K562 (cell line): ENCODE measurements around the gene TMEM41A. TPM values are rescaled to one million over a fixed set of nuclear protein-coding genes. Genes with fewer than 3 reads are reported as not detected.

Experiments used
- ATAC-seq: fragments of 200-7000 bp; cut with Tn5 transposase; 3 replicates; pipeline ENCODE4 v1.9.1; 2020; ENCODE audit warnings: moderate library complexity
- BruUV-seq: library from RNA; stranded (reverse); fragments of 400-500 nt; replicated peaks from 2 replicates; lab custom pipeline; 2021; lab: Mats Ljungman, UMichigan
- CTCF ChIA-PET: fragments of 300-600 bp; formaldehyde crosslinking; extraction: SDS; loops from one replicate; lab custom pipeline; 2021; ENCODE audit warnings: low intra/inter-chr PET ratio; lab: Yijun Ruan, JAX
- POLR2A ChIA-PET: fragments of 300-600, 350-650 bp; sonication (Branson Sonifier 250); formaldehyde crosslinking; extraction: SDS; loops from one replicate; lab custom pipeline; 2021; ENCODE audit warnings: antibody characterized with exemption, inconsistent platforms; lab: Yijun Ruan, JAX
- DNase-seq, 4 experiments: peaks; one replicate each; pipeline versions ENCODE4 v3.0.0 to v3.0.0-alpha.2; 2011 to 2018; ENCODE audit warnings: low spot score in 3 of 4, mixed read lengths in 3 of 4; ENCODE audit errors: extremely low read depth in 1 of 4
- FAIRE-seq: peaks from 2 replicates; lab custom pipeline; 2011; peaks lifted over from hg19 to GRCh38; lab: Jason Lieb, UNC
- H2AFZ ChIP-seq: 2 replicates; pipeline ENCODE4 v1.6.0; 2011; ENCODE audit warnings: low read depth, low read length, control low read depth, inconsistent platforms
- H3K27ac ChIP-seq: fragments of 200-600 bp; 3 replicates; pipeline ENCODE4 v1.8.0; 2011; ENCODE audit warnings: low read depth, mild to moderate bottlenecking, control low read depth, inconsistent platforms, low read length, moderate library complexity, mixed read lengths; ENCODE audit errors: extremely low read depth
- H3K27me3 ChIP-seq, 2 experiments: fragments of 300-600 bp in 1 of 2; 2 replicates in 1 of 2; 3 replicates in 1 of 2; pipeline versions ENCODE4 v1.6.0 to v1.8.0; 2011; ENCODE audit warnings: inconsistent platforms in 2 of 2, low read length in 2 of 2, mild to moderate bottlenecking in 1 of 2, mixed read lengths in 1 of 2, moderate library complexity in 1 of 2; ENCODE audit not compliant: control insufficient read depth in 2 of 2, insufficient read depth in 2 of 2
- H3K36me3 ChIP-seq: fragments of 300-600 bp; 3 replicates; pipeline ENCODE4 v1.8.0; 2011; ENCODE audit warnings: mild to moderate bottlenecking, low read length, inconsistent platforms; ENCODE audit not compliant: control insufficient read depth, insufficient read depth
- H3K4me1 ChIP-seq, 2 experiments: fragments of 200-600 bp in 1 of 2; replicated peaks in 1 of 2; 2 replicates in 1 of 2; 3 replicates in 1 of 2; pipeline versions ENCODE4 v1.5.1 to v1.8.0; 2011; ENCODE audit warnings: inconsistent platforms in 2 of 2, low read length in 2 of 2, mild to moderate bottlenecking in 1 of 2, mixed read lengths in 1 of 2, moderate library complexity in 1 of 2; ENCODE audit not compliant: control insufficient read depth in 2 of 2, insufficient read depth in 2 of 2
- H3K4me2 ChIP-seq: 2 replicates; pipeline ENCODE4 v1.6.1; 2011; ENCODE audit warnings: low read length, control low read depth, inconsistent platforms, mixed read lengths; ENCODE audit not compliant: insufficient read depth
- H3K4me3 ChIP-seq: fragments of 200-600 bp; sonication (generic), shearing (Covaris generic); 2 replicates; pipeline ENCODE4 v1.5.1; 2016; ENCODE audit warnings: control low read depth, inconsistent platforms
- H3K79me2 ChIP-seq: fragments of 200-600 bp; 3 replicates; pipeline ENCODE4 v1.8.0; 2011; ENCODE audit warnings: low read length, inconsistent platforms; ENCODE audit not compliant: control insufficient read depth, insufficient read depth
- H3K9ac ChIP-seq, 2 experiments: 2 replicates each; pipeline versions ENCODE4 v1.6.0 to v1.6.1; 2011; ENCODE audit warnings: low read depth in 2 of 2, low read length in 2 of 2, control low read depth in 1 of 2, inconsistent platforms in 1 of 2, mild to moderate bottlenecking in 1 of 2, mixed read lengths in 1 of 2; ENCODE audit not compliant: insufficient read depth in 1 of 2
- H3K9me1 ChIP-seq: one replicate; pipeline ENCODE4 v1.6.0; 2011; ENCODE audit warnings: inconsistent platforms, mild to moderate bottlenecking, low read length, moderate library complexity; ENCODE audit not compliant: control insufficient read depth, insufficient read depth
- H3K9me3 ChIP-seq: replicated peaks from 2 replicates; pipeline ENCODE4 v1.5.1; 2011; ENCODE audit warnings: low read depth, low read length, inconsistent platforms; ENCODE audit not compliant: control insufficient read depth, insufficient read depth
- H4K20me1 ChIP-seq: replicated peaks from 2 replicates; pipeline ENCODE4 v1.6.1; 2011; ENCODE audit warnings: low read length, inconsistent platforms, mixed read lengths; ENCODE audit not compliant: control insufficient read depth, insufficient read depth
- ESRRA ChIP-seq: fragments of 450-650 bp; IDR thresholded peaks from 2 replicates; pipeline ENCODE4 v1.6.1; 2014; ENCODE audit warnings: low read depth, mild to moderate bottlenecking, moderate library complexity, borderline replicate concordance
- ETV1 ChIP-seq: fragments of 450-650 bp; conservative IDR thresholded peaks from 2 replicates; pipeline ENCODE4 v1.6.1; 2016; ENCODE audit warnings: missing genetic modification characterization, control low read depth, low read depth, missing compliant biosample characterization
- HCFC1 ChIP-seq: IDR thresholded peaks from 2 replicates; pipeline ENCODE4 v1.6.1; 2012; ENCODE audit warnings: low read depth, low read length, improper control_type of control experiment
- HDAC8 ChIP-seq: fragments of 450-650 bp; IDR thresholded peaks from 2 replicates; pipeline ENCODE4 v1.6.1; 2016; ENCODE audit warnings: mild to moderate bottlenecking, missing genetic modification characterization, moderate library complexity, missing compliant biosample characterization
- NEUROD1 ChIP-seq: fragments of 150-350 bp; IDR thresholded peaks from 2 replicates; pipeline ENCODE4 v1.6.1; 2014; ENCODE audit warnings: borderline replicate concordance, low read length, low read depth; ENCODE audit not compliant: partially characterized antibody
- TAF9B ChIP-seq: fragments of 450-650 bp; IDR thresholded peaks from 2 replicates; pipeline ENCODE4 v1.6.1; 2018; ENCODE audit warnings: mild to moderate bottlenecking; ENCODE audit not compliant: partially characterized antibody
- ZBTB9 ChIP-seq: fragments of 450-650 bp; formaldehyde crosslinking; IDR thresholded peaks from 2 replicates; pipeline ENCODE4 v1.4.0; 2020; ENCODE audit warnings: mild to moderate bottlenecking, moderate library complexity
- ZNF41 ChIP-seq: fragments of 250-450 bp; sonication (Bioruptor Pico); conservative IDR thresholded peaks from 2 replicates; pipeline ENCODE4 v1.4.0; 2020; ENCODE audit warnings: mild to moderate bottlenecking
- ZNF644 ChIP-seq: fragments of 200-800 bp; sonication (Bioruptor generic); IDR thresholded peaks from 2 replicates; pipeline ENCODE4 v1.6.1; 2016; ENCODE audit warnings: low read depth, missing genetic modification characterization, missing compliant biosample characterization
- WGBS: fragments of 100-300 bp; shearing (Covaris generic); methylation state at CpG from one replicate; pipeline ENCODE4 v1.1.6; 2016; ENCODE audit warnings: low coverage, mixed read lengths; ENCODE audit not compliant: insufficient coverage; ENCODE audit errors: missing lambda C conversion rate; 5-methylcytosine and 5-hydroxymethylcytosine counted together
- in situ Hi-C: fragments of 300-500 bp; cut with MboI; formaldehyde crosslinking; loops from 4 replicates; pipeline ENCODE4 v1.15.0; 2018; ENCODE audit warnings: inconsistent platforms, mixed read lengths
- intact Hi-C: fragments of 100-400 bp; cut with micrococcal nuclease; formaldehyde crosslinking; loops from 2 replicates; pipeline ENCODE4 v1.14.2; 2022
- polyA plus RNA-seq, 8 experiments: library from polyadenylated mRNA; depleted of rRNA in 4 of 8; stranded (reverse) in 5 of 8; unstranded in 3 of 8; fragments of >200 nt; fragmentation: Nextera tagmentation in 2 of 8; fragmentation: Illumina TruSeq in 1 of 8; extraction: Ambion mirVana in 2 of 8; extraction: Trizol in 1 of 8; gene quantifications; 2 replicates each; pipeline versions ENCODE4 v1.2.1 to v1.2.3, GENCODE V29; 2011 to 2014; ENCODE audit warnings: inconsistent platforms in 1 of 8, missing spikeins in 1 of 8
- total RNA-seq, 7 experiments: library from RNA; depleted of rRNA in 6 of 7; stranded (reverse); fragments of >200 nt in 6 of 7; fragmentation: Illumina TruSeq in 2 of 7; extraction: Trizol in 2 of 7; gene quantifications; 2 replicates each; pipeline versions ENCODE4 v1.2.1 to v1.2.3, GENCODE V29; 2011 to 2021; ENCODE audit warnings: low replicate concordance in 1 of 7
- TF ChIP-seq, protein P1 (sequence below): IDR thresholded peaks from 2 replicates; pipeline ENCODE4 v1.6.1; 2011; ENCODE audit not compliant: insufficient read length; ENCODE audit errors: extremely low read depth

TMEM41A gene
- total and polyA plus RNA-seq, 9 of the 15 experiments (the other 6 are each of a cell fraction or from before 2014, with no cell fraction given) = 22.5 to 65.9 (median 31.5) TPM

DNA sequence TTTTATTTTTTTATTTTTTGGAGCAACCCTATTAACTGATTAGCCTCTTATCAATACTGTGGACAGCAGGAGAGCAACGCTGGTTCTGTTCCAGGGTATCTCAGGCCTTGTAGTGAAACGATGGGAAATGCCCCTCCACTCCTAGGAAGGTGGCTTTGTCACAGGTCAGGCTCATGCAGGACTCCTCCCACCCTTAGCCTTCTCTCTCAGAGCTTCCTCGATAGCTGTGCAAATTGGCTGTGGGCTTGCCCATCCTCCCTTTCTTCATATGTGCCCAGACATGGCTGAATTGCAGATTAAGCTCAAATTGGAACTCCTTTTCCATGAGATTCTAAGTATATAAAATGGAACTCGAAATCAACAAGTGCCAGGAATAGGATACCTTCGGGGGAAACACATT lies 38.5 kb downstream of the TMEM41A start:
- in situ Hi-C loops = no loop called here
- ChIA-PET CTCF (interaction anchor here (1.2 to 1.4 kb wide), 2 partner anchors 114 to 116 kb away, joined by 6 read pairs; no protein-coding TSS in a partner anchor), POLR2A (interaction anchor here (0.9 to 1.7 kb wide), 6 partner anchors 8 to 126 kb away, joined by 3 to 6 read pairs (median 4); partner anchors contain the start of gene SENP2)
- ATAC-seq (peak; percentile 54; the same call in 2 of the 3 replicates), DNase-seq (no peak), FAIRE-seq (no peak)
- H3K36me3 ChIP-seq = no peaks in the 10 kb centered on the region
- TF ChIP-seq ETV1 (tag) (no peak), ZNF644 (tag) (no peak), HCFC1 (no peak), ESRRA (no peak), HDAC8 (tag) (no peak), ZBTB9 (no peak), ZNF41 (CRISPR knock-in tag) (no peak), NEUROD1 (no peak), TAF9B (no peak)
- TF ChIP-seq, protein P1, sequence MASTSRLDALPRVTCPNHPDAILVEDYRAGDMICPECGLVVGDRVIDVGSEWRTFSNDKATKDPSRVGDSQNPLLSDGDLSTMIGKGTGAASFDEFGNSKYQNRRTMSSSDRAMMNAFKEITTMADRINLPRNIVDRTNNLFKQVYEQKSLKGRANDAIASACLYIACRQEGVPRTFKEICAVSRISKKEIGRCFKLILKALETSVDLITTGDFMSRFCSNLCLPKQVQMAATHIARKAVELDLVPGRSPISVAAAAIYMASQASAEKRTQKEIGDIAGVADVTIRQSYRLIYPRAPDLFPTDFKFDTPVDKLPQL = no peak
- H3K79me2 ChIP-seq = no peaks in the 10 kb centered on the region
- no peak overlapping the region for H2AFZ ChIP-seq
- no peaks in the 10 kb centered on the region for H4K20me1 ChIP-seq
- H3K27ac ChIP-seq = no peak overlapping the region
- H3K9me1 ChIP-seq = no peaks in the 10 kb centered on the region
- intact Hi-C loops = loop anchor here (2.0 to 5.0 kb wide), 2 partner anchors 38 to 112 kb away; partner anchors contain the start of gene TMEM41A
- H3K9ac ChIP-seq = no peak overlapping the region; a peak in 1 of 4 replicates
- H3K9me3 ChIP-seq = no peaks in the 10 kb centered on the region
- WGBS = 46% methylated on average over 5 of the region's 5 CpGs
- H3K27me3 ChIP-seq = no peaks in the 10 kb centered on the region; a peak in 1 of 5 replicates
- no peak overlapping the region for H3K4me2 ChIP-seq
- BruUV-seq = no TSS peak
- peaks cover 0 to 4% of the 10 kb centered on the region in 2 experiments; a peak in 3 of 5 replicates for H3K4me1 ChIP-seq
- no peak overlapping the region for H3K4me3 ChIP-seq
